Right renal pelvis (tissue), 4 donors: ENCODE results near the gene ANKRD34A. TPM values are rescaled to one million over a fixed set of nuclear protein-coding genes. Genes with fewer than 3 reads are reported as not detected.

Experiments used
- DNase-seq, 4 donors: peaks; one replicate each; pipeline ENCODE4 v3.0.0-alpha.2; 2013; ENCODE audit warnings: low read depth in 4 of 4, low spot score in 3 of 4, missing footprints in 1 of 4
- polyA plus RNA-seq, 4 donors: library from polyadenylated mRNA; unstranded; fragments of 120-200 nt; gene quantifications; one replicate each; pipeline ENCODE4 v1.2.1, GENCODE V29; 2013; ENCODE audit not compliant: insufficient read length in 4 of 4

ANKRD34A gene
- polyA plus RNA-seq, 4 donors = 0.54 to 0.76 (median 0.71) TPM

- no peak for DNase-seq
Observed at GRCh38 chr1:145912128-145912641, 52.2 kb downstream of the ANKRD34A start.

Other genes with a start within 250 kb of the ANKRD34A start
- under 1 TPM; 0.69 to 0.84 (median 0.78) TPM for gene CD160, start 245.1 kb downstream of the ANKRD34A start, polyA plus RNA-seq
- gene RNF115, start 140.5 kb downstream of the ANKRD34A start, polyA plus RNA-seq = 10 to 100 TPM; 12.6 to 18.0 (median 16.9) TPM
- 10 to 100 TPM; 34.8 to 36.1 (median 35.1) TPM for gene POLR3C, start 140.4 kb downstream of the ANKRD34A start, polyA plus RNA-seq
- gene NUDT17, start 118.9 kb downstream of the ANKRD34A start, polyA plus RNA-seq = 1 to 10 TPM; 6.1 to 7.3 (median 6.8) TPM
- 10 to 100 TPM; 52.9 to 56.8 (median 54.7) TPM for gene PIAS3, start 105.5 kb downstream of the ANKRD34A start, polyA plus RNA-seq
- gene ANKRD35, start 78.7 kb downstream of the ANKRD34A start, polyA plus RNA-seq = 1 to 10 TPM; 1.6 to 2.8 (median 2.1) TPM
- gene ITGA10, start 54.5 kb downstream of the ANKRD34A start, polyA plus RNA-seq = under 1 TPM; 0.80 to 0.91 (median 0.82) TPM
- 10 to 100 TPM; 52.7 to 64.8 (median 63.1) TPM for gene PEX11B, start 45.9 kb downstream of the ANKRD34A start, polyA plus RNA-seq
- 100 to 1,000 TPM; 191 to 214 (median 201) TPM for gene RBM8A, start 37.1 kb downstream of the ANKRD34A start, polyA plus RNA-seq
- gene LIX1L, start 6.6 kb downstream of the ANKRD34A start, polyA plus RNA-seq = 10 to 100 TPM; 25.3 to 31.2 (median 29.2) TPM
- gene POLR3GL, start 115 bp upstream of the ANKRD34A start, polyA plus RNA-seq = 10 to 100 TPM; 33.7 to 40.0 (median 36.1) TPM
- 100 to 1,000 TPM; 423 to 571 (median 523) TPM for gene TXNIP, start 32.0 kb upstream of the ANKRD34A start, polyA plus RNA-seq
- under 1 TPM in 2 of 4 donors, not detected in 2; 0.13 TPM for gene HJV, start 57.2 kb upstream of the ANKRD34A start, polyA plus RNA-seq
- gene NBPF10, start 180.2 kb upstream of the ANKRD34A start, polyA plus RNA-seq = 1 to 10 TPM; 2.1 to 3.4 (median 2.9) TPM